Measurements from ENCODE around the gene EIF3F. TPM values are rescaled to one million over a fixed set of nuclear protein-coding genes. Genes with fewer than 3 reads are reported as not detected.
A peak's percentile ranks its signal among the peaks of the same experiment; 100 is the strongest.

Gene EIF3F
- total and polyA plus RNA-seq, 2 of the 13 experiments (the other 11 are each of a cell fraction or from before 2014, with no cell fraction given) = 109 to 191 TPM

GRCh38 chr11:8005556-8005955 is 18.4 kb downstream of the EIF3F start:
- no peak overlapping the region for H3K4me2 ChIP-seq (ENCODE audit: low read depth, low read length)
- no peaks in the 10 kb centered on the region for H3K9me3 ChIP-seq (ENCODE audit: low read length)
- H2AFZ ChIP-seq (ENCODE audit: low read length) = no peak overlapping the region
- no peak overlapping the region for H3K4me3 ChIP-seq (replicated peaks in 1 of 3; ENCODE audit: insufficient read depth in 1 of 3, low read depth in 2 of 3, low read length in 3 of 3)
- H3K4me1 ChIP-seq (ENCODE audit: insufficient read depth, low read length) = peaks cover 2% of the 10 kb centered on the region
- DNase-seq (ENCODE audit: low spot score) = no peak
- BruUV-seq (replicated peaks) = no TSS peak
- no peaks in the 10 kb centered on the region for H3K27me3 ChIP-seq (ENCODE audit: control insufficient read depth in 1 of 2, insufficient read depth in 2 of 2, low read length in 2 of 2)
- H3K9ac ChIP-seq (ENCODE audit: insufficient read depth, low read depth, low read length) = no peak overlapping the region
- no peaks in the 10 kb centered on the region for H3K79me2 ChIP-seq (ENCODE audit: insufficient read depth, low read length)
- H3K27ac ChIP-seq (ENCODE audit: extremely low read length, insufficient read depth, low read length) = no peak overlapping the region
- CTCF ChIA-PET (ENCODE audit: low intra/inter-chr PET ratio, low total read pairs) = interaction anchor here (1.2 to 3.0 kb wide), 4 partner anchors 86 to 95 kb away, joined by 3 to 20 read pairs (median 12); no protein-coding TSS in a partner anchor
- ATAC-seq = peak; percentile 9; the same call in 1 of the 3 replicates
- in situ Hi-C loops (cut with HindIII; ENCODE audit: extremely low pct_ligation_motif_present, low pct_unique_long_range_greater_than_20kb) = loop anchor here (10.0 kb wide), 2 partner anchors 89 to 259 kb away; partner anchors contain the start of gene LMO1
- FAIRE-seq = no peak
- intact Hi-C loops (cut with micrococcal nuclease; ENCODE audit: unreplicated experiment) = no loop called here
- no peaks in the 10 kb centered on the region for H4K20me1 ChIP-seq (ENCODE audit: insufficient read depth, low read length)
- H3K36me3 ChIP-seq (replicated peaks in 1 of 2; ENCODE audit: control insufficient read depth in 1 of 2, insufficient read depth in 2 of 2, low read length in 2 of 2) = no peaks in the 10 kb centered on the region
- POLR2A ChIA-PET = interaction anchor here (1.5 kb wide), 1 partner anchor 18 kb away, joined by 3 read pairs; the partner anchor contains the start of gene EIF3F
- TF ChIP-seq, protein P1, sequence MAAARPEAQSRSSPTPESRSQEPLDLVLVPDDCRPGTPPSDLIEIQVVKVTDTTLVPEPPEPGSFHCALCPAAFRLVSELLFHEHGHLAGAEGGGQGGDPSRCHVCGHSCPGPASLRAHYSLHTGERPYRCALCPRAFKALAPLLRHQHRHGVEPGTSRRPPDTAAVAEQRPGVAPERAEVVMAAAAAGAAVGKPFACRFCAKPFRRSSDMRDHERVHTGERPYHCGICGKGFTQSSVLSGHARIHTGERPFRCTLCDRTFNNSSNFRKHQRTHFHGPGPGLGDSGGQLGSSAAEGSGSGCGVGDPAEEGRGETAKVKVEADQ (CRISPR knock-in tag; IDR thresholded peaks at IDR 0.05; ENCODE audit: borderline replicate concordance) = no peak
- TF ChIP-seq, protein P2, sequence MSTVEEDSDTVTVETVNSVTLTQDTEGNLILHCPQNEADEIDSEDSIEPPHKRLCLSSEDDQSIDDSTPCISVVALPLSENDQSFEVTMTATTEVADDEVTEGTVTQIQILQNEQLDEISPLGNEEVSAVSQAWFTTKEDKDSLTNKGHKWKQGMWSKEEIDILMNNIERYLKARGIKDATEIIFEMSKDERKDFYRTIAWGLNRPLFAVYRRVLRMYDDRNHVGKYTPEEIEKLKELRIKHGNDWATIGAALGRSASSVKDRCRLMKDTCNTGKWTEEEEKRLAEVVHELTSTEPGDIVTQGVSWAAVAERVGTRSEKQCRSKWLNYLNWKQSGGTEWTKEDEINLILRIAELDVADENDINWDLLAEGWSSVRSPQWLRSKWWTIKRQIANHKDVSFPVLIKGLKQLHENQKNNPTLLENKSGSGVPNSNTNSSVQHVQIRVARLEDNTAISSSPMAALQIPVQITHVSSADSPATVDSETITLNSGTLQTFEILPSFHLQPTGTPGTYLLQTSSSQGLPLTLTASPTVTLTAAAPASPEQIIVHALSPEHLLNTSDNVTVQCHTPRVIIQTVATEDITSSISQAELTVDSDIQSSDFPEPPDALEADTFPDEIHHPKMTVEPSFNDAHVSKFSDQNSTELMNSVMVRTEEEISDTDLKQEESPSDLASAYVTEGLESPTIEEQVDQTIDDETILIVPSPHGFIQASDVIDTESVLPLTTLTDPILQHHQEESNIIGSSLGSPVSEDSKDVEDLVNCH (CRISPR knock-in tag; IDR thresholded peaks at IDR 0.05) = no peak
- no peak for TF ChIP-seq ZNF557 (CRISPR knock-in tag; IDR thresholded peaks at IDR 0.05)
- TF ChIP-seq ZNF354B (CRISPR knock-in tag; IDR thresholded peaks at IDR 0.05) = no peak
- no peak for TF ChIP-seq TMF1 (CRISPR knock-in tag; IDR thresholded peaks at IDR 0.05; ENCODE audit: low read depth)
- TF ChIP-seq SALL1 (CRISPR knock-in tag; IDR thresholded peaks at IDR 0.05) = no peak
- TF ChIP-seq ZNF234 (CRISPR knock-in tag; conservative IDR thresholded peaks at IDR 0.05) = no peak
- TF ChIP-seq ZNF276 (CRISPR knock-in tag; IDR thresholded peaks at IDR 0.05; ENCODE audit: low read depth) = no peak
- TF ChIP-seq SMAD3 (CRISPR knock-in tag; IDR thresholded peaks at IDR 0.05) = no peak
- no peak for TF ChIP-seq ZNF570 (CRISPR knock-in tag; IDR thresholded peaks at IDR 0.05; ENCODE audit: borderline replicate concordance)
- no peak for TF ChIP-seq GATA4 (IDR thresholded peaks at IDR 0.05; ENCODE audit: borderline replicate concordance, low read depth)
- TF ChIP-seq, protein P3, sequence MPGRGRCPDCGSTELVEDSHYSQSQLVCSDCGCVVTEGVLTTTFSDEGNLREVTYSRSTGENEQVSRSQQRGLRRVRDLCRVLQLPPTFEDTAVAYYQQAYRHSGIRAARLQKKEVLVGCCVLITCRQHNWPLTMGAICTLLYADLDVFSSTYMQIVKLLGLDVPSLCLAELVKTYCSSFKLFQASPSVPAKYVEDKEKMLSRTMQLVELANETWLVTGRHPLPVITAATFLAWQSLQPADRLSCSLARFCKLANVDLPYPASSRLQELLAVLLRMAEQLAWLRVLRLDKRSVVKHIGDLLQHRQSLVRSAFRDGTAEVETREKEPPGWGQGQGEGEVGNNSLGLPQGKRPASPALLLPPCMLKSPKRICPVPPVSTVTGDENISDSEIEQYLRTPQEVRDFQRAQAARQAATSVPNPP (CRISPR knock-in tag; IDR thresholded peaks at IDR 0.05) = no peak
- no peak for TF ChIP-seq RFXANK (CRISPR knock-in tag; IDR thresholded peaks at IDR 0.05)
- TF ChIP-seq, protein P4, sequence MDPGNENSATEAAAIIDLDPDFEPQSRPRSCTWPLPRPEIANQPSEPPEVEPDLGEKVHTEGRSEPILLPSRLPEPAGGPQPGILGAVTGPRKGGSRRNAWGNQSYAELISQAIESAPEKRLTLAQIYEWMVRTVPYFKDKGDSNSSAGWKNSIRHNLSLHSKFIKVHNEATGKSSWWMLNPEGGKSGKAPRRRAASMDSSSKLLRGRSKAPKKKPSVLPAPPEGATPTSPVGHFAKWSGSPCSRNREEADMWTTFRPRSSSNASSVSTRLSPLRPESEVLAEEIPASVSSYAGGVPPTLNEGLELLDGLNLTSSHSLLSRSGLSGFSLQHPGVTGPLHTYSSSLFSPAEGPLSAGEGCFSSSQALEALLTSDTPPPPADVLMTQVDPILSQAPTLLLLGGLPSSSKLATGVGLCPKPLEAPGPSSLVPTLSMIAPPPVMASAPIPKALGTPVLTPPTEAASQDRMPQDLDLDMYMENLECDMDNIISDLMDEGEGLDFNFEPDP (CRISPR knock-in tag; conservative IDR thresholded peaks at IDR 0.05) = no peak
- no peak for TF ChIP-seq CSRNP1 (CRISPR knock-in tag; IDR thresholded peaks at IDR 0.05)

Measured in HepG2 (cell line).